Measurements from ENCODE around the gene TET2. TPM values are rescaled to one million over a fixed set of nuclear protein-coding genes. Genes with fewer than 3 reads are reported as not detected.

TET2 gene
- total and polyA plus RNA-seq, 3 experiments from 2014 or later = 13.8 to 28.0 (median 25.8) TPM

DNA sequence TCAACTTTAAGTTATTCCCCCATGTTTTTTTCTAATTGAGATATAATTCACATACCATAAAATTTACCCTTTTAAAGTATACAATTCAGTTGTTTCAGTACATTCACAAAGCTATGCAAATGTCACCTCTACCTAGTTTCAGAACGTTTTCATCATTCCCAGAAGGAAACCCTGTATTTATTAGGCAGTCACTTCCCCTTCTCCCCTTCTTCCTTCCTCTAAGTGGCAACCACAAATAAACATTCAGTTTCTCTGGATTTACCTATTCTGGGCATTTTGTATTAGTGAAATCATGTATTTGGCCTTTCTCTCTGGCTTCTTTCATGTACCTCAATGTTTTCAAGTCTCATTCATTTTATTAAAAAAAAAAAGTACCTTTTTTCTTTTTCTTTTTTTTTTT, 101.9 kb downstream of the TET2 start:
- Mint-ChIP-seq H3K27ac (peak overlapping the region in 1 of 8 donors; percentile 30), H3K27me3 (no peaks in the 10 kb centered on the region), H3K36me3 (peaks cover 16 to 49% (median 24%) of the 10 kb centered on the region in 3 donors), H3K4me3 (no peak overlapping the region), H3K4me1 (peaks cover 0 to 4% (median 0%) of the 10 kb centered on the region in 3 donors), H3K9me3 (peaks cover 0 to 5% (median 3%) of the 10 kb centered on the region in 5 donors)
- H3K9me3 ChIP-seq (ENCODE audit: low read length) = no peaks in the 10 kb centered on the region
- no peaks in the 10 kb centered on the region for H3K4me1 ChIP-seq (ENCODE audit: insufficient read depth, low read length)
- no peak for DNase-seq
- no peaks in the 10 kb centered on the region for H3K36me3 ChIP-seq (ENCODE audit: insufficient read depth, low read length)
- CTCF ChIA-PET = no interaction called here
- H3K4me3 ChIP-seq (ENCODE audit: low read length) = no peak overlapping the region
- no peaks in the 10 kb centered on the region for H3K27me3 ChIP-seq (ENCODE audit: insufficient read depth, low read length, poor library complexity, severe bottlenecking)
- POLR2A ChIA-PET = no interaction called here
- no peak overlapping the region for H3K27ac ChIP-seq (ENCODE audit: low read depth, low read length)

DNA sequence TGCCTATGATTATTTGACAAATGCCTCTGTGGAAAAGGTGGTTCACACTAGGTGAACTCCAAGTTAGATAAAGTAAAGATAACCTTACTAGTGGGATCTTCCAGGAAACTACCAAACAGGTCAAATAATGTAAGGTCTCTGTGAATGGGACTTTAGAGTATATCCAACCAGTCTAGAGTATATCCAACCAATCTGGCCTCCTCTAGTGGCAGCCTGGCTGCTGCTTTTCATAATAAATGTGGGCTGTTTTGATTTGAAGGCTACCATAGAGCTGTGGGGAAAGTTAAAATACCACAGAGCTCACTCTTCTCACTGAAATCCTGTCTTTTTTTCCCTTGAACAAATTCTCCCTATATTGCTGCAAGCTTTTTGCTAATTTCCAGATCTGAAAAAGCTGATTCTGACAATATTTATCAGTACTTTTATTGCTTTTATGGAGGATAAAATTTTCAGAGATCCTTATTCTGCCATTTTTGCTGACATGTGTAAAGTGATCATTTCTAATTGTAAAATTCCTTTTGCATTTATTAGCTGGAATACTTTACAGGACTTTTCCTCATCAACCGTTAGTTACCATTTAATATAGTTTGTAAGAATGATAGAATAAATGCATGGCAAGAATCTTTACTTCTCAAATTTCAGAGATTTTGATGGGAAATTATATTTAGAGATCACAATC, 111.3 kb downstream of the TET2 start:
- H3K36me3 Mint-ChIP-seq = peaks cover 18 to 57% (median 47%) of the 10 kb centered on the region in 3 donors
- Histone ChIP-seq H3K9me3 (ENCODE audit: low read length) (no peaks in the 10 kb centered on the region), H3K27ac (ENCODE audit: low read depth, low read length) (no peak overlapping the region), H3K27me3 (ENCODE audit: insufficient read depth, low read length, poor library complexity, severe bottlenecking) (no peaks in the 10 kb centered on the region), H3K4me3 (ENCODE audit: low read length) (no peak overlapping the region), H3K4me1 (ENCODE audit: insufficient read depth, low read length) (no peaks in the 10 kb centered on the region), H3K36me3 (ENCODE audit: insufficient read depth, low read length) (no peaks in the 10 kb centered on the region)
- H3K27ac Mint-ChIP-seq = no peak overlapping the region
- DNase-seq = no peak
- H3K4me1 Mint-ChIP-seq = no peaks in the 10 kb centered on the region
- CTCF ChIA-PET = no interaction called here
- H3K9me3 Mint-ChIP-seq = peaks cover 2 to 25% (median 10%) of the 10 kb centered on the region in 5 donors
- POLR2A ChIA-PET = no interaction called here
- no peak overlapping the region for H3K4me3 Mint-ChIP-seq
- no peaks in the 10 kb centered on the region for H3K27me3 Mint-ChIP-seq

- Histone ChIP-seq H3K4me3 (ENCODE audit: low read length) (no peak overlapping the region), H3K27ac (ENCODE audit: low read depth, low read length) (no peak overlapping the region), H3K36me3 (ENCODE audit: insufficient read depth, low read length) (peaks cover 9% of the 10 kb centered on the region), H3K4me1 (ENCODE audit: insufficient read depth, low read length) (no peaks in the 10 kb centered on the region), H3K27me3 (ENCODE audit: insufficient read depth, low read length, poor library complexity, severe bottlenecking) (no peaks in the 10 kb centered on the region), H3K9me3 (ENCODE audit: low read length) (no peaks in the 10 kb centered on the region)
- no peak for DNase-seq
- ChIA-PET CTCF (no interaction called here), POLR2A (no interaction called here)
- Mint-ChIP-seq H3K27ac (no peak overlapping the region), H3K36me3 (peaks cover 29 to 64% (median 33%) of the 10 kb centered on the region in 3 donors), H3K4me3 (no peak overlapping the region), H3K4me1 (peaks cover 2 to 4% (median 3%) of the 10 kb centered on the region in 3 donors), H3K9me3 (no peaks in the 10 kb centered on the region), H3K27me3 (no peaks in the 10 kb centered on the region)
Measured at GRCh38 chr4:105265689-105266088, 119.0 kb downstream of the TET2 start.

- CTCF ChIA-PET = no interaction called here
- H3K4me3 Mint-ChIP-seq = no peak overlapping the region
- H3K27ac ChIP-seq (ENCODE audit: low read depth, low read length) = no peak overlapping the region
- H3K4me1 Mint-ChIP-seq = peaks cover 14 to 19% (median 15%) of the 10 kb centered on the region in 3 donors
- H3K27me3 Mint-ChIP-seq = no peaks in the 10 kb centered on the region
- peaks cover 31 to 67% (median 32%) of the 10 kb centered on the region in 3 donors for H3K36me3 Mint-ChIP-seq
- peaks cover 9% of the 10 kb centered on the region for H3K36me3 ChIP-seq (ENCODE audit: insufficient read depth, low read length)
- H3K9me3 ChIP-seq (ENCODE audit: low read length) = no peaks in the 10 kb centered on the region
- H3K9me3 Mint-ChIP-seq = no peaks in the 10 kb centered on the region
- peak overlapping the region in 1 of 8 donors; percentile 38 for H3K27ac Mint-ChIP-seq
- H3K4me1 ChIP-seq (ENCODE audit: insufficient read depth, low read length) = no peaks in the 10 kb centered on the region
- H3K4me3 ChIP-seq (ENCODE audit: low read length) = no peak overlapping the region
- H3K27me3 ChIP-seq (ENCODE audit: insufficient read depth, low read length, poor library complexity, severe bottlenecking) = no peaks in the 10 kb centered on the region
- no peak for DNase-seq
- POLR2A ChIA-PET = no interaction called here
Measured at GRCh38 chr4:105267280-105267679, 120.6 kb downstream of the TET2 start.

- no peaks in the 10 kb centered on the region for H3K9me3 Mint-ChIP-seq
- Histone ChIP-seq H3K27me3 (ENCODE audit: insufficient read depth, low read length, poor library complexity, severe bottlenecking) (no peaks in the 10 kb centered on the region), H3K36me3 (ENCODE audit: insufficient read depth, low read length) (peaks cover 21% of the 10 kb centered on the region), H3K9me3 (ENCODE audit: low read length) (no peaks in the 10 kb centered on the region), H3K4me1 (ENCODE audit: insufficient read depth, low read length) (no peaks in the 10 kb centered on the region), H3K27ac (ENCODE audit: low read depth, low read length) (no peak overlapping the region), H3K4me3 (ENCODE audit: low read length) (no peak overlapping the region)
- peak overlapping the region in 6 of 8 donors; percentile 4 to 42 (median 26) for H3K27ac Mint-ChIP-seq
- H3K36me3 Mint-ChIP-seq = peaks cover 30 to 77% (median 48%) of the 10 kb centered on the region in 3 donors
- peaks cover 16 to 34% (median 21%) of the 10 kb centered on the region in 3 donors for H3K4me1 Mint-ChIP-seq
- CTCF ChIA-PET = no interaction called here
- POLR2A ChIA-PET = no interaction called here
- no peak overlapping the region for H3K4me3 Mint-ChIP-seq
- DNase-seq = no peak
- H3K27me3 Mint-ChIP-seq = no peaks in the 10 kb centered on the region
Measured at GRCh38 chr4:105272002-105272401, 125.3 kb downstream of the TET2 start.

- no peak overlapping the region for H3K4me3 Mint-ChIP-seq
- no peaks in the 10 kb centered on the region for H3K27me3 Mint-ChIP-seq
- H3K4me1 Mint-ChIP-seq = peaks cover 16 to 34% (median 21%) of the 10 kb centered on the region in 3 donors
- DNase-seq = no peak
- H3K9me3 Mint-ChIP-seq = no peaks in the 10 kb centered on the region
- H3K36me3 Mint-ChIP-seq = peaks cover 29 to 77% (median 48%) of the 10 kb centered on the region in 3 donors
- H3K36me3 ChIP-seq (ENCODE audit: insufficient read depth, low read length) = peaks cover 21% of the 10 kb centered on the region
- CTCF ChIA-PET = no interaction called here
- H3K27ac ChIP-seq (ENCODE audit: low read depth, low read length) = no peak overlapping the region
- H3K27me3 ChIP-seq (ENCODE audit: insufficient read depth, low read length, poor library complexity, severe bottlenecking) = no peaks in the 10 kb centered on the region
- no peak overlapping the region for H3K4me3 ChIP-seq (ENCODE audit: low read length)
- H3K27ac Mint-ChIP-seq = peak overlapping the region in 4 of 8 donors; percentile 4 to 43 (median 10)
- POLR2A ChIA-PET = no interaction called here
- H3K9me3 ChIP-seq (ENCODE audit: low read length) = no peaks in the 10 kb centered on the region
- no peaks in the 10 kb centered on the region for H3K4me1 ChIP-seq (ENCODE audit: insufficient read depth, low read length)
Measured at GRCh38 chr4:105273230-105273629, 126.6 kb downstream of the TET2 start.

DNA sequence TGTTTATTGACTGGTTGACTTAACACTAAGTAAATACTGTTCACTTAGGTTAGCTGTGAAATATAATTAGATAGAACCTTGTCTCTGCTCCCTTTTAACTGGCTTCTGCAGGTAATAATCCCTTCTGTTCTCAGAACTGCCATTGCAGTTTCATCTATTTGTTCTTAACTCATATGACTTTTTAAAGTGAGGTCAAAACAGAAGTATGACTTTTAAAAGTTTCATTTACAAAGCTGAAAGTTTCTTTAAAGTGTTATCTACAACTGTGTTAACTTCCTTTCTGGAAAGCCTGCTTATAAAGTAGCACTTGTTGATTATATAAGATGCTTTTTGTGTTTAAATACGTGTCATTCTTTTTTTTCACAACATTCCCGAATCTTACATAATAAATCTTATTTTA, 127.4 kb downstream of the TET2 start:
- Mint-ChIP-seq H3K36me3 (peaks cover 27 to 73% (median 47%) of the 10 kb centered on the region in 3 donors), H3K9me3 (no peaks in the 10 kb centered on the region), H3K4me3 (no peak overlapping the region), H3K4me1 (peaks cover 19 to 37% (median 22%) of the 10 kb centered on the region in 3 donors), H3K27me3 (no peaks in the 10 kb centered on the region), H3K27ac (no peak overlapping the region)
- Histone ChIP-seq H3K4me3 (ENCODE audit: low read length) (no peak overlapping the region), H3K27ac (ENCODE audit: low read depth, low read length) (no peak overlapping the region), H3K4me1 (ENCODE audit: insufficient read depth, low read length) (no peaks in the 10 kb centered on the region), H3K36me3 (ENCODE audit: insufficient read depth, low read length) (peaks cover 21% of the 10 kb centered on the region), H3K27me3 (ENCODE audit: insufficient read depth, low read length, poor library complexity, severe bottlenecking) (no peaks in the 10 kb centered on the region), H3K9me3 (ENCODE audit: low read length) (no peaks in the 10 kb centered on the region)
- ChIA-PET POLR2A (no interaction called here), CTCF (no interaction called here)
- no peak for DNase-seq

GRCh38 chr4:105274504-105274903, 127.8 kb downstream of the TET2 start:
- Histone ChIP-seq H3K4me1 (ENCODE audit: insufficient read depth, low read length) (no peaks in the 10 kb centered on the region), H3K36me3 (ENCODE audit: insufficient read depth, low read length) (peaks cover 19% of the 10 kb centered on the region), H3K27ac (ENCODE audit: low read depth, low read length) (no peak overlapping the region), H3K27me3 (ENCODE audit: insufficient read depth, low read length, poor library complexity, severe bottlenecking) (no peaks in the 10 kb centered on the region), H3K4me3 (ENCODE audit: low read length) (no peak overlapping the region), H3K9me3 (ENCODE audit: low read length) (no peaks in the 10 kb centered on the region)
- peaks cover 20 to 38% (median 22%) of the 10 kb centered on the region in 3 donors for H3K4me1 Mint-ChIP-seq
- CTCF ChIA-PET = no interaction called here
- DNase-seq = no peak
- no peaks in the 10 kb centered on the region for H3K27me3 Mint-ChIP-seq
- H3K27ac Mint-ChIP-seq = peak overlapping the region in 2 of 8 donors; percentile 15 to 32
- peaks cover 23 to 69% (median 45%) of the 10 kb centered on the region in 3 donors for H3K36me3 Mint-ChIP-seq
- H3K4me3 Mint-ChIP-seq = no peak overlapping the region
- no peaks in the 10 kb centered on the region for H3K9me3 Mint-ChIP-seq
- POLR2A ChIA-PET = no interaction called here

All from CD8-positive, alpha-beta memory T cell (primary cell).